Natural killer cell (primary cell): ENCODE data around the gene NUP205. TPM values are rescaled to one million over a fixed set of nuclear protein-coding genes. Genes with fewer than 3 reads are reported as not detected.

Experiments
- ATAC-seq, 3 donors: fragments of 150-1000 bp in 2 of 3; fragments of 200-7000 bp in 1 of 3; cut with Tn5 transposase; 1 replicate in 1 of 3; 2 replicates in 2 of 3; pipeline ENCODE4 v1.10.0; 2021; ENCODE audit warnings: mild to moderate bottlenecking in 2 of 3, moderate library complexity in 2 of 3
- DNase-seq, 2 donors: peaks; one replicate each; pipeline versions ENCODE4 v3.0.0 to v3.0.0-alpha.2; 2013 to 2021; ENCODE audit warnings: mixed read lengths in 1 of 2
- H3K27ac ChIP-seq: one replicate; pipeline ENCODE4 v1.5.1; 2013; ENCODE audit warnings: mild to moderate bottlenecking, low read length
- H3K27me3 ChIP-seq: one replicate; pipeline ENCODE4 v1.6.1; 2013; ENCODE audit warnings: low read length; ENCODE audit not compliant: control insufficient read depth, insufficient read depth
- H3K36me3 ChIP-seq: one replicate; pipeline ENCODE4 v1.6.1; 2013; ENCODE audit warnings: low read length; ENCODE audit not compliant: control insufficient read depth, insufficient read depth
- H3K4me1 ChIP-seq: one replicate; pipeline ENCODE4 v1.6.1; 2013; ENCODE audit warnings: low read length; ENCODE audit not compliant: control insufficient read depth, insufficient read depth
- H3K4me3 ChIP-seq: one replicate; pipeline ENCODE4 v1.5.1; 2013; ENCODE audit warnings: low read length
- H3K9me3 ChIP-seq: one replicate; pipeline ENCODE4 v1.6.1; 2013; ENCODE audit warnings: low read length; ENCODE audit not compliant: control insufficient read depth, insufficient read depth
- H3K27ac Mint-ChIP-seq, 2 donors: one replicate each; pipeline ENCODE4 v1.8.0; 2022; ENCODE audit warnings: mild to moderate bottlenecking in 2 of 2, mixed read lengths in 2 of 2, moderate library complexity in 1 of 2
- H3K27me3 Mint-ChIP-seq, 2 donors: one replicate each; pipeline ENCODE4 v1.8.0; 2022; ENCODE audit warnings: low read depth in 2 of 2, mixed read lengths in 2 of 2
- H3K36me3 Mint-ChIP-seq: one replicate; pipeline ENCODE4 v1.8.0; 2022; ENCODE audit warnings: mixed read lengths
- H3K4me1 Mint-ChIP-seq, 2 donors: one replicate each; pipeline ENCODE4 v1.8.0; 2022; ENCODE audit warnings: mixed read lengths in 2 of 2
- H3K4me3 Mint-ChIP-seq: one replicate; pipeline ENCODE4 v1.8.0; 2022; ENCODE audit warnings: mild to moderate bottlenecking, moderate library complexity, mixed read lengths
- H3K9me3 Mint-ChIP-seq, 2 donors: one replicate each; pipeline ENCODE4 v1.8.0; 2022; ENCODE audit warnings: mixed read lengths in 2 of 2
- CTCF ChIP-seq: fragments of 200-600 bp; IDR thresholded peaks from one replicate; pipeline ENCODE4 v1.8.0; 2022; ENCODE audit warnings: antibody characterized with exemption
- WGBS: methylation state at CpG from one replicate; pipeline ENCODE4 v1.1.7; 2013; ENCODE audit warnings: missing lambda C conversion rate; ENCODE audit not compliant: insufficient coverage; 5-methylcytosine and 5-hydroxymethylcytosine counted together
- intact Hi-C: fragments of 100-400 bp; cut with micrococcal nuclease; formaldehyde crosslinking; loops from one replicate; pipeline ENCODE4 v1.14.2; 2022
- total RNA-seq, 4 donors: library from RNA; stranded (reverse); fragments of 120-200 nt in 1 of 4; gene quantifications; one replicate each; pipeline versions ENCODE4 v1.2.3 to v1.2.4, GENCODE V29; 2013 to 2022

Gene NUP205
- total RNA-seq, 3 donors from 2014 or later (not counting 1 experiment from before 2014, with no cell fraction given), result 45.6 to 55.1 (median 53.7) TPM

- H3K27ac ChIP-seq, result no peak overlapping the region
- Mint-ChIP-seq H3K27me3 (no peaks in the 10 kb centered on the region), H3K9me3 (no peaks in the 10 kb centered on the region), H3K27ac (peak overlapping the region; percentile 14 to 22), H3K4me1 (peaks cover 15 to 21% of the 10 kb centered on the region in 2 donors), H3K36me3 (no peaks in the 10 kb centered on the region), H3K4me3 (no peak overlapping the region)
- TF ChIP-seq CTCF, result no peak
- intact Hi-C loops, result no loop called here
- no peaks in the 10 kb centered on the region for H3K4me1 ChIP-seq
- H3K4me3 ChIP-seq, result no peak overlapping the region
- peaks cover 29% of the 10 kb centered on the region for H3K36me3 ChIP-seq
- WGBS, result 86% methylated on average over 3 of the region's 6 CpGs
- no peaks in the 10 kb centered on the region for H3K9me3 ChIP-seq
- ATAC-seq, result peak; percentile 21 to 80 (median 43)
- no peaks in the 10 kb centered on the region for H3K27me3 ChIP-seq
- no peak for DNase-seq
These were observed 115.6 kb downstream of the NUP205 start for GRCh38 chr7:135673360-135673706.

- 99% methylated on average over 3 of the region's 4 CpGs for WGBS
- Mint-ChIP-seq H3K36me3 (no peaks in the 10 kb centered on the region), H3K27ac (no peak overlapping the region), H3K4me3 (no peak overlapping the region), H3K4me1 (peaks cover 0 to 12% of the 10 kb centered on the region in 2 donors), H3K27me3 (no peaks in the 10 kb centered on the region), H3K9me3 (no peaks in the 10 kb centered on the region)
- H3K27ac ChIP-seq, result no peak overlapping the region
- no peaks in the 10 kb centered on the region for H3K4me1 ChIP-seq
- peaks cover 32% of the 10 kb centered on the region for H3K36me3 ChIP-seq
- intact Hi-C loops, result no loop called here
- ATAC-seq (no peak), DNase-seq (no peak)
- no peaks in the 10 kb centered on the region for H3K9me3 ChIP-seq
- H3K4me3 ChIP-seq, result no peak overlapping the region
- TF ChIP-seq CTCF, result no peak
- H3K27me3 ChIP-seq, result no peaks in the 10 kb centered on the region
These were observed 121.2 kb downstream of the NUP205 start for GRCh38 chr7:135678612-135679575.

GRCh38 chr7:135681762-135682161, 124.0 kb downstream of the NUP205 start:
- Mint-ChIP-seq H3K27me3 (no peaks in the 10 kb centered on the region), H3K4me1 (peaks cover 0 to 12% of the 10 kb centered on the region in 2 donors), H3K36me3 (no peaks in the 10 kb centered on the region), H3K4me3 (no peak overlapping the region), H3K27ac (no peak overlapping the region), H3K9me3 (no peaks in the 10 kb centered on the region)
- ATAC-seq, result no peak
- Histone ChIP-seq H3K27me3 (no peaks in the 10 kb centered on the region), H3K4me3 (no peak overlapping the region), H3K27ac (no peak overlapping the region), H3K36me3 (peaks cover 14% of the 10 kb centered on the region), H3K9me3 (no peaks in the 10 kb centered on the region), H3K4me1 (no peaks in the 10 kb centered on the region)
- intact Hi-C loops, result no loop called here
- TF ChIP-seq CTCF, result no peak
- no peak for DNase-seq
- WGBS, result 80% methylated on average over 4 of the region's 5 CpGs
